WTC11 (cell line): Measurements from ENCODE around the gene ZNF565. TPM values are rescaled to one million over a fixed set of nuclear protein-coding genes. Genes with fewer than 3 reads are reported as not detected.
A peak's percentile ranks its signal among the peaks of the same experiment; 100 is the strongest.
"Not testable (repeated sequence)": the region's sequence is repeated elsewhere in the genome, so short reads cannot be mapped to it uniquely, and the experiment has no call there.

Experiments used
- ATAC-seq: fragments of 200-7000 bp; cut with Tn5 transposase; 2 replicates; pipeline ENCODE4 v1.10.0; 2021; ENCODE audit warnings: mild to moderate bottlenecking, moderate library complexity
- CTCF ChIA-PET: fragments of 300-600 bp; sonication (Branson Sonifier 250); formaldehyde crosslinking; loops from one replicate; lab custom pipeline; 2021; ENCODE audit warnings: antibody characterized with exemption; lab: Charles Lee
- POLR2A ChIA-PET: fragments of 350-600 bp; sonication (Branson Sonifier 250); formaldehyde crosslinking; loops from one replicate; lab custom pipeline; 2021; ENCODE audit warnings: antibody characterized with exemption; lab: Charles Lee
- DNase-seq: peaks from one replicate; pipeline ENCODE4 v3.0.0; 2021; ENCODE audit warnings: low spot score
- H3K27ac Mint-ChIP-seq: 2 replicates; pipeline ENCODE4 v1.8.0; 2021; ENCODE audit warnings: mixed read lengths
- H3K27me3 Mint-ChIP-seq: 2 replicates; pipeline ENCODE4 v1.8.0; 2021; ENCODE audit warnings: low read depth, mild to moderate bottlenecking, moderate library complexity, mixed read lengths
- H3K36me3 Mint-ChIP-seq: 2 replicates; pipeline ENCODE4 v1.8.0; 2021; ENCODE audit warnings: mixed read lengths
- H3K4me1 Mint-ChIP-seq: 2 replicates; pipeline ENCODE4 v1.8.0; 2022; ENCODE audit warnings: mixed read lengths
- H3K4me3 Mint-ChIP-seq: 2 replicates; pipeline ENCODE4 v1.8.0; 2021; ENCODE audit warnings: mild to moderate bottlenecking, moderate library complexity, mixed read lengths
- H3K9me3 Mint-ChIP-seq: 2 replicates; pipeline ENCODE4 v1.8.0; 2021; ENCODE audit warnings: mixed read lengths
- CREM ChIP-seq: sonication (generic); formaldehyde crosslinking; IDR thresholded peaks from 2 replicates; pipeline ENCODE4 v1.8.1; 2022; ENCODE audit warnings: mild to moderate bottlenecking, missing genetic modification reagents, moderate library complexity
- FOXJ3 ChIP-seq: sonication (generic); formaldehyde crosslinking; IDR thresholded peaks from 2 replicates; pipeline ENCODE4 v1.9.0; 2021; ENCODE audit warnings: missing genetic modification reagents, mild to moderate bottlenecking, borderline replicate concordance
- JAZF1 ChIP-seq: fragments of 250-450 bp; sonication (Bioruptor Pico); IDR thresholded peaks from 2 replicates; pipeline ENCODE4 v1.9.0; 2021; ENCODE audit warnings: moderate library complexity, mild to moderate bottlenecking, inconsistent platforms
- JUN ChIP-seq: sonication (generic); formaldehyde crosslinking; IDR thresholded peaks from 2 replicates; pipeline ENCODE4 v1.8.0; 2023; ENCODE audit warnings: mild to moderate bottlenecking, missing genetic modification reagents
- MXD4 ChIP-seq: fragments of 250-450 bp; sonication (Bioruptor Pico); IDR thresholded peaks from 2 replicates; pipeline ENCODE4 v1.8.0; 2021; ENCODE audit warnings: mild to moderate bottlenecking, moderate library complexity, borderline replicate concordance
- NR1H2 ChIP-seq: sonication (generic); formaldehyde crosslinking; IDR thresholded peaks from 2 replicates; pipeline ENCODE4 v1.9.0; 2021; ENCODE audit warnings: mild to moderate bottlenecking, moderate library complexity, missing genetic modification reagents
- NR3C1 ChIP-seq: sonication (generic); formaldehyde crosslinking; conservative IDR thresholded peaks from 2 replicates; pipeline ENCODE4 v1.8.1; 2023; ENCODE audit warnings: low read depth, mild to moderate bottlenecking, missing genetic modification reagents
- OVOL2 ChIP-seq: fragments of 250-450 bp; sonication (Bioruptor Pico); IDR thresholded peaks from 2 replicates; pipeline ENCODE4 v1.9.0; 2021; ENCODE audit warnings: mild to moderate bottlenecking, borderline replicate concordance
- SMAD4 ChIP-seq: sonication (generic); formaldehyde crosslinking; IDR thresholded peaks from 2 replicates; pipeline ENCODE4 v1.8.0; 2022; ENCODE audit warnings: mild to moderate bottlenecking, missing genetic modification reagents
- TEAD4 ChIP-seq: sonication (generic); formaldehyde crosslinking; IDR thresholded peaks from 2 replicates; pipeline ENCODE4 v1.8.0; 2022; ENCODE audit warnings: mild to moderate bottlenecking, missing genetic modification reagents
- ZNF317 ChIP-seq: sonication (generic); formaldehyde crosslinking; IDR thresholded peaks from 2 replicates; pipeline ENCODE4 v1.8.1; 2023; ENCODE audit warnings: low read depth, mild to moderate bottlenecking, moderate library complexity, missing genetic modification reagents, borderline replicate concordance
- ZNF423 ChIP-seq: fragments of 250-450 bp; sonication (Bioruptor Pico); IDR thresholded peaks from 2 replicates; pipeline ENCODE4 v2.1.2; 2022; ENCODE audit warnings: mild to moderate bottlenecking, moderate library complexity
- total RNA-seq: library from RNA; stranded (reverse); gene quantifications from 3 replicates; pipeline ENCODE4 v1.2.3, GENCODE V29; 2021
- TF ChIP-seq, protein P1 (sequence below): sonication (generic); formaldehyde crosslinking; IDR thresholded peaks from 2 replicates; pipeline ENCODE4 v1.8.1; 2023; ENCODE audit warnings: mild to moderate bottlenecking, missing genetic modification reagents, moderate library complexity
- TF ChIP-seq, protein P2 (sequence below): sonication (generic); formaldehyde crosslinking; IDR thresholded peaks from 2 replicates; pipeline ENCODE4 v1.8.1; 2022; ENCODE audit warnings: low read depth, missing genetic modification reagents, borderline replicate concordance
- TF ChIP-seq, protein P3 (sequence below): fragments of 250-450 bp; sonication (Bioruptor Pico); IDR thresholded peaks from 2 replicates; pipeline ENCODE4 v1.9.0; 2021; ENCODE audit warnings: mild to moderate bottlenecking
- TF ChIP-seq, protein P4 (sequence below): fragments of 250-450 bp; sonication (Bioruptor Pico); IDR thresholded peaks from 2 replicates; pipeline ENCODE4 v1.9.0; 2021; ENCODE audit warnings: moderate library complexity, mild to moderate bottlenecking, inconsistent platforms, borderline replicate concordance
- TF ChIP-seq, protein P5 (sequence below): fragments of 250-450 bp; sonication (Bioruptor Pico); IDR thresholded peaks from 2 replicates; pipeline ENCODE4 v1.9.0; 2021; ENCODE audit warnings: mild to moderate bottlenecking
- TF ChIP-seq, protein P6 (sequence below): sonication (generic); formaldehyde crosslinking; IDR thresholded peaks from 2 replicates; pipeline ENCODE4 v1.8.1; 2022; ENCODE audit warnings: mild to moderate bottlenecking, missing genetic modification reagents, moderate library complexity, borderline replicate concordance
- TF ChIP-seq, protein P7 (sequence below): sonication (generic); formaldehyde crosslinking; IDR thresholded peaks from 2 replicates; pipeline ENCODE4 v1.8.1; 2023; ENCODE audit warnings: mild to moderate bottlenecking, missing genetic modification reagents
- TF ChIP-seq, protein P8 (sequence below): sonication (generic); formaldehyde crosslinking; IDR thresholded peaks from 2 replicates; pipeline ENCODE4 v1.8.1; 2023; ENCODE audit warnings: mild to moderate bottlenecking, missing genetic modification reagents, moderate library complexity

The ZNF565 gene
- total RNA-seq, 1 experiment from 2014 or later = 3.0 TPM

DNA sequence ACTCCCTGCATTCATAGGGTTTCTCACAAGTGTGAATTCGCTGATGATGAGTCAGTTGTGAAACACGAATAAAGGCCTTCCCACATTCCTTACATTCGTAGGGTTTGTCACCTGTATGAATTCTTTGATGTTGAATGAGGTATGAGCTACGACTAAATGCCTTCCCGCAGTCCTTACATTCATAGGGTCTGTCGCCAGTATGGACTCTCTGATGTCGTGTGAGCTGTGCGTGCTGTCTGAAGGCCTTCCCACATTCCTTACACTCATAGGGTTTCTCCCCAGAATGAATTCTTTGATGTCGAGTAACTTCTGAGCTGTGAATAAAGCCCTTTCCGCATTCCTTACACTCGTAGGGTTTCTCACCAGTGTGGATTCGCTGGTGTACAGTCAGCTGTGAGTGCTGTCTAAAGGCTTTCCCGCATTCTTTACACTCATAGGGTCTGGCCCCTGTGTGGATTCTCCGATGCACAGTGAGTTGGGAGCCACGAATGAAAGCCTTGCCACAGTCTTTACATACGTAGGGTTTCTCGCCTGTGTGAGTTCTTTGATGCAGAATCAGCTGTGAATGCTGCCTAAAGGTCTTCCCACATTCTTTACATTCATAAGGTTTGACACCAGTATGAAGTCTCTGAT lies 31.7 kb downstream of the ZNF565 start:
- TF ChIP-seq JAZF1 (CRISPR knock-in tag) (no peak), CREM (CRISPR knock-in tag) (no peak), MXD4 (CRISPR knock-in tag) (no peak), NR3C1 (CRISPR knock-in tag) (no peak), TEAD4 (CRISPR knock-in tag) (no peak), OVOL2 (CRISPR knock-in tag) (no peak), FOXJ3 (no peak), NR1H2 (CRISPR knock-in tag) (no peak), ZNF423 (CRISPR knock-in tag) (no peak), ZNF317 (CRISPR knock-in tag) (no peak), JUN (CRISPR knock-in tag) (no peak), SMAD4 (CRISPR knock-in tag) (no peak)
- TF ChIP-seq, protein P1, sequence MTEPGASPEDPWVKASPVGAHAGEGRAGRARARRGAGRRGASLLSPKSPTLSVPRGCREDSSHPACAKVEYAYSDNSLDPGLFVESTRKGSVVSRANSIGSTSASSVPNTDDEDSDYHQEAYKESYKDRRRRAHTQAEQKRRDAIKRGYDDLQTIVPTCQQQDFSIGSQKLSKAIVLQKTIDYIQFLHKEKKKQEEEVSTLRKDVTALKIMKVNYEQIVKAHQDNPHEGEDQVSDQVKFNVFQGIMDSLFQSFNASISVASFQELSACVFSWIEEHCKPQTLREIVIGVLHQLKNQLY = no peak
- TF ChIP-seq, protein P2, sequence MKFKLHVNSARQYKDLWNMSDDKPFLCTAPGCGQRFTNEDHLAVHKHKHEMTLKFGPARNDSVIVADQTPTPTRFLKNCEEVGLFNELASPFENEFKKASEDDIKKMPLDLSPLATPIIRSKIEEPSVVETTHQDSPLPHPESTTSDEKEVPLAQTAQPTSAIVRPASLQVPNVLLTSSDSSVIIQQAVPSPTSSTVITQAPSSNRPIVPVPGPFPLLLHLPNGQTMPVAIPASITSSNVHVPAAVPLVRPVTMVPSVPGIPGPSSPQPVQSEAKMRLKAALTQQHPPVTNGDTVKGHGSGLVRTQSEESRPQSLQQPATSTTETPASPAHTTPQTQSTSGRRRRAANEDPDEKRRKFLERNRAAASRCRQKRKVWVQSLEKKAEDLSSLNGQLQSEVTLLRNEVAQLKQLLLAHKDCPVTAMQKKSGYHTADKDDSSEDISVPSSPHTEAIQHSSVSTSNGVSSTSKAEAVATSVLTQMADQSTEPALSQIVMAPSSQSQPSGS (CRISPR knock-in tag) = no peak
- TF ChIP-seq, protein P3, sequence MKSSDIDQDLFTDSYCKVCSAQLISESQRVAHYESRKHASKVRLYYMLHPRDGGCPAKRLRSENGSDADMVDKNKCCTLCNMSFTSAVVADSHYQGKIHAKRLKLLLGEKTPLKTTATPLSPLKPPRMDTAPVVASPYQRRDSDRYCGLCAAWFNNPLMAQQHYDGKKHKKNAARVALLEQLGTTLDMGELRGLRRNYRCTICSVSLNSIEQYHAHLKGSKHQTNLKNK = no peak
- TF ChIP-seq, protein P4, sequence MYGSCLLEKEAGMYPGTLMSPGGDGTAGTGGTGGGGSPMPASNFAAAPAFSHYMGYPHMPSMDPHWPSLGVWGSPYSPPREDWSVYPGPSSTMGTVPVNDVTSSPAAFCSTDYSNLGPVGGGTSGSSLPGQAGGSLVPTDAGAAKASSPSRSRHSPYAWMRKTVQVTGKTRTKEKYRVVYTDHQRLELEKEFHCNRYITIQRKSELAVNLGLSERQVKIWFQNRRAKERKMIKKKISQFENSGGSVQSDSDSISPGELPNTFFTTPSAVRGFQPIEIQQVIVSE (CRISPR knock-in tag) = no peak
- TF ChIP-seq, protein P5, sequence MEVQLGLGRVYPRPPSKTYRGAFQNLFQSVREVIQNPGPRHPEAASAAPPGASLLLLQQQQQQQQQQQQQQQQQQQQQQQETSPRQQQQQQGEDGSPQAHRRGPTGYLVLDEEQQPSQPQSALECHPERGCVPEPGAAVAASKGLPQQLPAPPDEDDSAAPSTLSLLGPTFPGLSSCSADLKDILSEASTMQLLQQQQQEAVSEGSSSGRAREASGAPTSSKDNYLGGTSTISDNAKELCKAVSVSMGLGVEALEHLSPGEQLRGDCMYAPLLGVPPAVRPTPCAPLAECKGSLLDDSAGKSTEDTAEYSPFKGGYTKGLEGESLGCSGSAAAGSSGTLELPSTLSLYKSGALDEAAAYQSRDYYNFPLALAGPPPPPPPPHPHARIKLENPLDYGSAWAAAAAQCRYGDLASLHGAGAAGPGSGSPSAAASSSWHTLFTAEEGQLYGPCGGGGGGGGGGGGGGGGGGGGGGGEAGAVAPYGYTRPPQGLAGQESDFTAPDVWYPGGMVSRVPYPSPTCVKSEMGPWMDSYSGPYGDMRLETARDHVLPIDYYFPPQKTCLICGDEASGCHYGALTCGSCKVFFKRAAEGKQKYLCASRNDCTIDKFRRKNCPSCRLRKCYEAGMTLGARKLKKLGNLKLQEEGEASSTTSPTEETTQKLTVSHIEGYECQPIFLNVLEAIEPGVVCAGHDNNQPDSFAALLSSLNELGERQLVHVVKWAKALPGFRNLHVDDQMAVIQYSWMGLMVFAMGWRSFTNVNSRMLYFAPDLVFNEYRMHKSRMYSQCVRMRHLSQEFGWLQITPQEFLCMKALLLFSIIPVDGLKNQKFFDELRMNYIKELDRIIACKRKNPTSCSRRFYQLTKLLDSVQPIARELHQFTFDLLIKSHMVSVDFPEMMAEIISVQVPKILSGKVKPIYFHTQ (CRISPR knock-in tag) = no peak
- TF ChIP-seq, protein P6, sequence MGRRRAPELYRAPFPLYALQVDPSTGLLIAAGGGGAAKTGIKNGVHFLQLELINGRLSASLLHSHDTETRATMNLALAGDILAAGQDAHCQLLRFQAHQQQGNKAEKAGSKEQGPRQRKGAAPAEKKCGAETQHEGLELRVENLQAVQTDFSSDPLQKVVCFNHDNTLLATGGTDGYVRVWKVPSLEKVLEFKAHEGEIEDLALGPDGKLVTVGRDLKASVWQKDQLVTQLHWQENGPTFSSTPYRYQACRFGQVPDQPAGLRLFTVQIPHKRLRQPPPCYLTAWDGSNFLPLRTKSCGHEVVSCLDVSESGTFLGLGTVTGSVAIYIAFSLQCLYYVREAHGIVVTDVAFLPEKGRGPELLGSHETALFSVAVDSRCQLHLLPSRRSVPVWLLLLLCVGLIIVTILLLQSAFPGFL = no peak
- TF ChIP-seq, protein P7, sequence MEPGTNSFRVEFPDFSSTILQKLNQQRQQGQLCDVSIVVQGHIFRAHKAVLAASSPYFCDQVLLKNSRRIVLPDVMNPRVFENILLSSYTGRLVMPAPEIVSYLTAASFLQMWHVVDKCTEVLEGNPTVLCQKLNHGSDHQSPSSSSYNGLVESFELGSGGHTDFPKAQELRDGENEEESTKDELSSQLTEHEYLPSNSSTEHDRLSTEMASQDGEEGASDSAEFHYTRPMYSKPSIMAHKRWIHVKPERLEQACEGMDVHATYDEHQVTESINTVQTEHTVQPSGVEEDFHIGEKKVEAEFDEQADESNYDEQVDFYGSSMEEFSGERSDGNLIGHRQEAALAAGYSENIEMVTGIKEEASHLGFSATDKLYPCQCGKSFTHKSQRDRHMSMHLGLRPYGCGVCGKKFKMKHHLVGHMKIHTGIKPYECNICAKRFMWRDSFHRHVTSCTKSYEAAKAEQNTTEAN (CRISPR knock-in tag) = no peak
- TF ChIP-seq, protein P8, sequence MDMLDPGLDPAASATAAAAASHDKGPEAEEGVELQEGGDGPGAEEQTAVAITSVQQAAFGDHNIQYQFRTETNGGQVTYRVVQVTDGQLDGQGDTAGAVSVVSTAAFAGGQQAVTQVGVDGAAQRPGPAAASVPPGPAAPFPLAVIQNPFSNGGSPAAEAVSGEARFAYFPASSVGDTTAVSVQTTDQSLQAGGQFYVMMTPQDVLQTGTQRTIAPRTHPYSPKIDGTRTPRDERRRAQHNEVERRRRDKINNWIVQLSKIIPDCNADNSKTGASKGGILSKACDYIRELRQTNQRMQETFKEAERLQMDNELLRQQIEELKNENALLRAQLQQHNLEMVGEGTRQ (CRISPR knock-in tag) = no peak
- TF ChIP-seq, all 79 proteins: peak for 0
- no peak overlapping the region for H3K4me3 Mint-ChIP-seq
- ChIA-PET CTCF (interaction anchor here (2.1 kb wide), 1 partner anchor 55 kb away, joined by 8 read pairs; no protein-coding TSS in a partner anchor), POLR2A (no interaction called here)
- peak overlapping the region; percentile 93 for H3K27ac Mint-ChIP-seq
- H3K36me3 Mint-ChIP-seq = no peaks in the 10 kb centered on the region
- no peaks in the 10 kb centered on the region for H3K9me3 Mint-ChIP-seq
- ATAC-seq = peak; percentile 79
- peaks cover 13% of the 10 kb centered on the region for H3K4me1 Mint-ChIP-seq
- no peak for DNase-seq
- H3K27me3 Mint-ChIP-seq = no peaks in the 10 kb centered on the region

DNA sequence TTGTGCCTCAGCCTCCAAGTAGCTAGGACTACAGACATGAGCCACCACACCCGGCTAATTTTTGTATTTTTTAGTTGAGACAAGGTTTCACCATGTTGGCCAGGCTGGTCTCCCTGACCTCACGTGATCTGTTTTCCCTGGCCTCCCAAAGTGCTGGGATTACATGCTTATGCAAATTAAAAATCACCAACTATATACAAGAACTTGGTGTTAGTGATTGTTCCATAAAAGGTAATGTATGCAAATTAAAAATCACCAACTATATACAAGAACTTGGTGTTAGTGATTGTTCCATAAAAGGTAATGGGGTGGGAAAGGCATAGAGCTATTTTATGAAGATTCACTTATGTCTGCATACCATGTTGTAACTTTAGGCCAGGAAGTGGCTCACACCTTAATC lies 35.4 kb downstream of the ZNF565 start:
- H3K27ac Mint-ChIP-seq, CTCF ChIA-PET, DNase-seq, POLR2A ChIA-PET, H3K36me3 Mint-ChIP-seq, ATAC-seq, H3K4me3 Mint-ChIP-seq, H3K27me3 Mint-ChIP-seq, H3K9me3 Mint-ChIP-seq: not testable (repeated sequence)
- H3K4me1 Mint-ChIP-seq = peaks cover 13% of the 10 kb centered on the region

DNA sequence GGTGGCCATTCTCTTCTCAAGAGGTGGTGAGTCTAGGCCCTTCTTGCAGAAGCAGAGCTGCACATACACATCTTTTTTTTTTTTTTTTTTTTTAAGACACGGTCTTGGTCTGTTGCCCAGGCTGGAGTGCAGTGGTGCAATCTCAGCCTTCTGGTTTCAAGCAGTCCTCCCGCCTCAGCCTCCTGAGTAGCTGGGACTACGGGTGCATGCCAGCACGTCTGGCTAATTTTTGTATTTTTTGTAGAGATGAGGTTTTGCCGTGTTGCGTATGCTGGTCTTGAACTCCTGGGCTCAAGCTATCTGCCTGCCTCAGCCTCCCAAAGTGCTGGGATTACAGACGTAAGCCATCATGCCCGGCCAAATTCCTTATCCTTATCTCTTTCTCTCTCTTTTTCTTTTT lies 40.6 kb downstream of the ZNF565 start:
- POLR2A ChIA-PET, H3K4me1 Mint-ChIP-seq, H3K27ac Mint-ChIP-seq, DNase-seq, ATAC-seq, H3K36me3 Mint-ChIP-seq, H3K9me3 Mint-ChIP-seq, H3K4me3 Mint-ChIP-seq: not testable (repeated sequence)
- peaks cover 12% of the 10 kb centered on the region for H3K27me3 Mint-ChIP-seq
- CTCF ChIA-PET = interaction anchor here (0.6 to 2.0 kb wide), 3 partner anchors 23 to 192 kb away, joined by 3 to 10 read pairs (median 4); no protein-coding TSS in a partner anchor
